ENCODE measurements around the gene PKP3. TPM values are rescaled to one million over a fixed set of nuclear protein-coding genes. Genes with fewer than 3 reads are reported as not detected.

PKP3 gene
- total and polyA plus RNA-seq, 9 of the 15 experiments (the other 6 are each of a cell fraction or from before 2014, with no cell fraction given), result 0.11 to 110 (median 30.7) TPM

DNA sequence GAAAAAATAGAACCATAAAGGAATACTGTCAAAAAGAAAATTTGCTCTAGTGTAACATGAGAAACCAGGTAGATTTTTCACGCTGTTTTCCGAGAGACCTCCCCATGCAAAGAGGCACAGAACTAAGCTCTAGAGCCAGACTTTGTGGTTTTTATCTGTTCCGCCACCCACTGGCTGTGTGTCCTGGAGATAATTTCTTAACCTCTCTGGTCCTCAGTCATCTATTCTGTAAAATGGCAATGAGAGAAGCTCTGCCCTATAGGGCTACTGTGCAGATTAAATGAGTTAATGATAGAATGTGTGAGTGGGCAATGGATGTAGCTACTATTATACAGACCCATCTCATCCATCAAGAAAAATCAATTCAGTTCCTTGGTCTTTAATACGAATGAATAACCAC is 30.2 kb downstream of the PKP3 start (continued):
- TF ChIP-seq, protein P1, sequence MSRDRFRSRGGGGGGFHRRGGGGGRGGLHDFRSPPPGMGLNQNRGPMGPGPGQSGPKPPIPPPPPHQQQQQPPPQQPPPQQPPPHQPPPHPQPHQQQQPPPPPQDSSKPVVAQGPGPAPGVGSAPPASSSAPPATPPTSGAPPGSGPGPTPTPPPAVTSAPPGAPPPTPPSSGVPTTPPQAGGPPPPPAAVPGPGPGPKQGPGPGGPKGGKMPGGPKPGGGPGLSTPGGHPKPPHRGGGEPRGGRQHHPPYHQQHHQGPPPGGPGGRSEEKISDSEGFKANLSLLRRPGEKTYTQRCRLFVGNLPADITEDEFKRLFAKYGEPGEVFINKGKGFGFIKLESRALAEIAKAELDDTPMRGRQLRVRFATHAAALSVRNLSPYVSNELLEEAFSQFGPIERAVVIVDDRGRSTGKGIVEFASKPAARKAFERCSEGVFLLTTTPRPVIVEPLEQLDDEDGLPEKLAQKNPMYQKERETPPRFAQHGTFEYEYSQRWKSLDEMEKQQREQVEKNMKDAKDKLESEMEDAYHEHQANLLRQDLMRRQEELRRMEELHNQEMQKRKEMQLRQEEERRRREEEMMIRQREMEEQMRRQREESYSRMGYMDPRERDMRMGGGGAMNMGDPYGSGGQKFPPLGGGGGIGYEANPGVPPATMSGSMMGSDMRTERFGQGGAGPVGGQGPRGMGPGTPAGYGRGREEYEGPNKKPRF (IDR thresholded peaks at IDR 0.05; ENCODE audit: low read depth, low read length), result no peak
- TF ChIP-seq HEY1 (CRISPR knock-in tag; IDR thresholded peaks at IDR 0.05; ENCODE audit: borderline replicate concordance), result no peak
- no peak for TF ChIP-seq HNRNPL (IDR thresholded peaks at IDR 0.05; ENCODE audit: low read depth, low read length)
- TF ChIP-seq, protein P2, sequence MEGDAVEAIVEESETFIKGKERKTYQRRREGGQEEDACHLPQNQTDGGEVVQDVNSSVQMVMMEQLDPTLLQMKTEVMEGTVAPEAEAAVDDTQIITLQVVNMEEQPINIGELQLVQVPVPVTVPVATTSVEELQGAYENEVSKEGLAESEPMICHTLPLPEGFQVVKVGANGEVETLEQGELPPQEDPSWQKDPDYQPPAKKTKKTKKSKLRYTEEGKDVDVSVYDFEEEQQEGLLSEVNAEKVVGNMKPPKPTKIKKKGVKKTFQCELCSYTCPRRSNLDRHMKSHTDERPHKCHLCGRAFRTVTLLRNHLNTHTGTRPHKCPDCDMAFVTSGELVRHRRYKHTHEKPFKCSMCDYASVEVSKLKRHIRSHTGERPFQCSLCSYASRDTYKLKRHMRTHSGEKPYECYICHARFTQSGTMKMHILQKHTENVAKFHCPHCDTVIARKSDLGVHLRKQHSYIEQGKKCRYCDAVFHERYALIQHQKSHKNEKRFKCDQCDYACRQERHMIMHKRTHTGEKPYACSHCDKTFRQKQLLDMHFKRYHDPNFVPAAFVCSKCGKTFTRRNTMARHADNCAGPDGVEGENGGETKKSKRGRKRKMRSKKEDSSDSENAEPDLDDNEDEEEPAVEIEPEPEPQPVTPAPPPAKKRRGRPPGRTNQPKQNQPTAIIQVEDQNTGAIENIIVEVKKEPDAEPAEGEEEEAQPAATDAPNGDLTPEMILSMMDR (IDR thresholded peaks at IDR 0.05 in 2 of 3, conservative IDR thresholded peaks at IDR 0.05 in 1 of 3; ENCODE audit: insufficient read depth in 2 of 3, low read depth in 1 of 3, low read length in 3 of 3), result no peak
- TF ChIP-seq GABPB1 (CRISPR knock-in tag; IDR thresholded peaks at IDR 0.05), result no peak
- TF ChIP-seq, protein P3, sequence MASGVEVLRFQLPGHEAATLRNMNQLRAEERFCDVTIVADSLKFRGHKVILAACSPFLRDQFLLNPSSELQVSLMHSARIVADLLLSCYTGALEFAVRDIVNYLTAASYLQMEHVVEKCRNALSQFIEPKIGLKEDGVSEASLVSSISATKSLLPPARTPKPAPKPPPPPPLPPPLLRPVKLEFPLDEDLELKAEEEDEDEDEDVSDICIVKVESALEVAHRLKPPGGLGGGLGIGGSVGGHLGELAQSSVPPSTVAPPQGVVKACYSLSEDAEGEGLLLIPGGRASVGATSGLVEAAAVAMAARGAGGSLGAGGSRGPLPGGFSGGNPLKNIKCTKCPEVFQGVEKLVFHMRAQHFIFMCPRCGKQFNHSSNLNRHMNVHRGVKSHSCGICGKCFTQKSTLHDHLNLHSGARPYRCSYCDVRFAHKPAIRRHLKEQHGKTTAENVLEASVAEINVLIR (CRISPR knock-in tag; IDR thresholded peaks at IDR 0.05), result no peak
- TF ChIP-seq BCOR (IDR thresholded peaks at IDR 0.05), result peak; percentile 88
- TF ChIP-seq ZNF644 (tag; IDR thresholded peaks at IDR 0.05; ENCODE audit: low read depth), result no peak
- no peak for TF ChIP-seq CCAR2 (IDR thresholded peaks at IDR 0.05; ENCODE audit: low read depth, low read length)
- TF ChIP-seq EGR1 (conservative IDR thresholded peaks at IDR 0.05), result no peak
- TF ChIP-seq ZC3H11A (IDR thresholded peaks at IDR 0.05; ENCODE audit: low read depth, low read length), result no peak
- no peak for TF ChIP-seq SMAD3 (CRISPR knock-in tag; conservative IDR thresholded peaks at IDR 0.05)
- TF ChIP-seq, protein P4, sequence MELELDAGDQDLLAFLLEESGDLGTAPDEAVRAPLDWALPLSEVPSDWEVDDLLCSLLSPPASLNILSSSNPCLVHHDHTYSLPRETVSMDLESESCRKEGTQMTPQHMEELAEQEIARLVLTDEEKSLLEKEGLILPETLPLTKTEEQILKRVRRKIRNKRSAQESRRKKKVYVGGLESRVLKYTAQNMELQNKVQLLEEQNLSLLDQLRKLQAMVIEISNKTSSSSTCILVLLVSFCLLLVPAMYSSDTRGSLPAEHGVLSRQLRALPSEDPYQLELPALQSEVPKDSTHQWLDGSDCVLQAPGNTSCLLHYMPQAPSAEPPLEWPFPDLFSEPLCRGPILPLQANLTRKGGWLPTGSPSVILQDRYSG (tag; conservative IDR thresholded peaks at IDR 0.05; ENCODE audit: low read depth), result no peak
- no peak for TF ChIP-seq TRIM24 (IDR thresholded peaks at IDR 0.05)
- TF ChIP-seq BRCA1 (IDR thresholded peaks at IDR 0.05), result no peak
- TF ChIP-seq BRCA1 (CRISPR knock-in tag; IDR thresholded peaks at IDR 0.05), result no peak
- TF ChIP-seq PRMT5 (CRISPR knock-in tag; IDR thresholded peaks at IDR 0.05), result no peak
- TF ChIP-seq, protein P5, sequence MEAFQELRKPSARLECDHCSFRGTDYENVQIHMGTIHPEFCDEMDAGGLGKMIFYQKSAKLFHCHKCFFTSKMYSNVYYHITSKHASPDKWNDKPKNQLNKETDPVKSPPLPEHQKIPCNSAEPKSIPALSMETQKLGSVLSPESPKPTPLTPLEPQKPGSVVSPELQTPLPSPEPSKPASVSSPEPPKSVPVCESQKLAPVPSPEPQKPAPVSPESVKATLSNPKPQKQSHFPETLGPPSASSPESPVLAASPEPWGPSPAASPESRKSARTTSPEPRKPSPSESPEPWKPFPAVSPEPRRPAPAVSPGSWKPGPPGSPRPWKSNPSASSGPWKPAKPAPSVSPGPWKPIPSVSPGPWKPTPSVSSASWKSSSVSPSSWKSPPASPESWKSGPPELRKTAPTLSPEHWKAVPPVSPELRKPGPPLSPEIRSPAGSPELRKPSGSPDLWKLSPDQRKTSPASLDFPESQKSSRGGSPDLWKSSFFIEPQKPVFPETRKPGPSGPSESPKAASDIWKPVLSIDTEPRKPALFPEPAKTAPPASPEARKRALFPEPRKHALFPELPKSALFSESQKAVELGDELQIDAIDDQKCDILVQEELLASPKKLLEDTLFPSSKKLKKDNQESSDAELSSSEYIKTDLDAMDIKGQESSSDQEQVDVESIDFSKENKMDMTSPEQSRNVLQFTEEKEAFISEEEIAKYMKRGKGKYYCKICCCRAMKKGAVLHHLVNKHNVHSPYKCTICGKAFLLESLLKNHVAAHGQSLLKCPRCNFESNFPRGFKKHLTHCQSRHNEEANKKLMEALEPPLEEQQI (IDR thresholded peaks at IDR 0.05), result no peak
- TF ChIP-seq ZNF217 (CRISPR knock-in tag; IDR thresholded peaks at IDR 0.05), result no peak
- TF ChIP-seq ZNF232 (CRISPR knock-in tag; IDR thresholded peaks at IDR 0.05), result no peak
- TF ChIP-seq PHF20 (IDR thresholded peaks at IDR 0.05; ENCODE audit: partially characterized antibody), result no peak
- TF ChIP-seq ATF1 (CRISPR knock-in tag; IDR thresholded peaks at IDR 0.05), result no peak
- TF ChIP-seq ATF1 (tag; IDR thresholded peaks at IDR 0.05), result no peak
- no peak for TF ChIP-seq PML (IDR thresholded peaks at IDR 0.05; ENCODE audit: low read length)
- TF ChIP-seq HNRNPUL1 (IDR thresholded peaks at IDR 0.05; ENCODE audit: low read length), result no peak

Measured in K562 (cell line).